OCI-LY1 (cell line): ENCODE results near the gene CCL8.

Experiments
- H2AFZ ChIP-seq: fragments of 200-600 bp; sonication (generic), shearing (Covaris generic); 2 replicates; pipeline ENCODE4 v1.6.0; 2014; ENCODE audit warnings: antibody characterized with exemption, mild to moderate bottlenecking, low read length
- H3F3A ChIP-seq: fragments of 200-600 bp; sonication (generic), shearing (Covaris generic); 2 replicates; pipeline ENCODE4 v1.6.0; 2014; ENCODE audit warnings: mild to moderate bottlenecking, antibody characterized with exemption, low read length, moderate library complexity; ENCODE audit not compliant: insufficient read depth
- H3K27ac ChIP-seq: fragments of 200-600 bp; sonication (generic); 2 replicates; pipeline ENCODE4 v1.5.1; 2014; ENCODE audit warnings: low read length, mixed run types, mild to moderate bottlenecking, low read depth; ENCODE audit not compliant: poor library complexity, severe bottlenecking
- H3K27me3 ChIP-seq: fragments of 200-600 bp; sonication (generic); 2 replicates; pipeline ENCODE4 v1.6.0; 2014; ENCODE audit warnings: antibody characterized with exemption, mild to moderate bottlenecking, low read length, moderate library complexity; ENCODE audit not compliant: insufficient read depth
- H3K36me3 ChIP-seq: fragments of 200-600 bp; sonication (generic); 2 replicates; pipeline ENCODE4 v1.6.1; 2014; ENCODE audit warnings: mild to moderate bottlenecking, antibody characterized with exemption, low read length, moderate library complexity, mixed read lengths; ENCODE audit not compliant: insufficient read depth
- H3K4me1 ChIP-seq: fragments of 200-600 bp; sonication (generic); 2 replicates; pipeline ENCODE4 v1.5.1; 2014; ENCODE audit warnings: mild to moderate bottlenecking, low read length, moderate library complexity; ENCODE audit not compliant: insufficient read depth, severe bottlenecking
- H3K4me2 ChIP-seq: fragments of 200-600 bp; sonication (generic), shearing (Covaris generic); 2 replicates; pipeline ENCODE4 v1.6.1; 2014; ENCODE audit warnings: low read length
- H3K4me3 ChIP-seq: fragments of 200-600 bp; sonication (generic); 2 replicates; pipeline ENCODE4 v1.5.1; 2014; ENCODE audit warnings: low read length, low read depth, mild to moderate bottlenecking, mixed read lengths; ENCODE audit not compliant: poor library complexity, severe bottlenecking
- H3K79me2 ChIP-seq: fragments of 200-600 bp; shearing (Covaris generic); 2 replicates; pipeline ENCODE4 v1.6.1; 2016; ENCODE audit warnings: mixed run types, low read length, mixed read lengths; ENCODE audit not compliant: insufficient read depth
- H3K9ac ChIP-seq: fragments of 200-600 bp; sonication (generic), shearing (Covaris generic); 2 replicates; pipeline ENCODE4 v1.6.1; 2014; ENCODE audit warnings: mild to moderate bottlenecking, low read length, mixed read lengths
- H3K9me2 ChIP-seq: fragments of 200-600 bp; sonication (generic), shearing (Covaris generic); 2 replicates; pipeline ENCODE4 v1.6.1; 2014; ENCODE audit warnings: low read depth, mild to moderate bottlenecking, low read length, mixed read lengths
- H3K9me3 ChIP-seq: fragments of 200-600 bp; shearing (Covaris generic); 2 replicates; pipeline ENCODE4 v1.6.1; 2014; ENCODE audit warnings: low read length, mixed read lengths
- H4K20me1 ChIP-seq: fragments of 200-600 bp; sonication (generic), shearing (Covaris generic); 2 replicates; pipeline ENCODE4 v1.6.0; 2016; ENCODE audit warnings: mild to moderate bottlenecking, low read length; ENCODE audit not compliant: insufficient read depth
- EZH2 ChIP-seq: fragments of 200-600 bp; sonication (generic), shearing (Covaris generic); IDR thresholded peaks from 2 replicates; pipeline ENCODE4 v1.8.0; 2017; ENCODE audit warnings: borderline replicate concordance, mixed run types, mild to moderate bottlenecking, antibody characterized with exemption, low read length, moderate library complexity, mixed read lengths
- TF ChIP-seq, protein P1 (sequence below): fragments of 200-600 bp; sonication (generic), shearing (Covaris generic); IDR thresholded peaks from 2 replicates; pipeline ENCODE4 v1.5.1; 2017; ENCODE audit warnings: mild to moderate bottlenecking, antibody characterized with exemption, low read length, moderate library complexity, mixed read lengths

Gene CCL8

DNA sequence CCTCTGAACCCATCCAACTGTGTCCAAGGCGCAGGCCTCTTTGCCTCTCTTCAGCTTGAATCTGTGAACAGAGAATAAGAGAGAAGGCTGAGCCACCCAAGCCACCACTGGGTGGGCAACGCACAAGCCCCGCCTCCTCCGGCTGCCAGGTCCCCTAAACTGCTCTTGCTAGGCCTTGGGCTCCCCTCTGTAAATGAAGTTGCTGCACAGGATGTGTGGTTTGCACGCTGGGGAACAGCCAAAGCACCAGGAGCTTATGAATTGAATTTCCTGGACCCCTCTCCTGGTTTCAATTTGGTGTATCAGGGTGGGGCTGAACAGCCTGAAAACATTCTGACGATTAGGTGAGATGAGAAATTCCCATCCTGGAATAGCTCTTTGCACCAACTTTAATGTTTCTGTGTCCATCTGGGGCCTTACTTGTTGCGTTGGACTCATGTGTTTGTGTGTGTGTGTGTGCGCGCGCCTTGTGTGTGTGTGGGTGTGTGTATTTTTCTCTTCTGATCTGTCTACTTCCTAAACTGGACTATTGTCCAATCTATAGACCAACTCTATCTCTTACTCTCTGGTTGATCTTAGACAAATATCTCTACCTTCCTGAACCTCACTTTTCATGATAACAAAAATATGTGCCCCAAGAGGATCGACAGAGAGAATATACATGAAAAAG is 41.5 kb downstream of the CCL8 start:
- Histone ChIP-seq H3K79me2 (no peaks in the 10 kb centered on the region), H3K27me3 (no peaks in the 10 kb centered on the region), H3F3A (no peaks in the 10 kb centered on the region), H3K27ac (no peak overlapping the region), H3K9me3 (no peaks in the 10 kb centered on the region), H4K20me1 (no peaks in the 10 kb centered on the region), H3K4me2 (no peak overlapping the region), H2AFZ (no peak overlapping the region), H3K4me1 (no peaks in the 10 kb centered on the region), H3K36me3 (no peaks in the 10 kb centered on the region), H3K9me2 (no peaks in the 10 kb centered on the region), H3K9ac (no peak overlapping the region), H3K4me3 (no peak overlapping the region)
- TF ChIP-seq, protein P1, sequence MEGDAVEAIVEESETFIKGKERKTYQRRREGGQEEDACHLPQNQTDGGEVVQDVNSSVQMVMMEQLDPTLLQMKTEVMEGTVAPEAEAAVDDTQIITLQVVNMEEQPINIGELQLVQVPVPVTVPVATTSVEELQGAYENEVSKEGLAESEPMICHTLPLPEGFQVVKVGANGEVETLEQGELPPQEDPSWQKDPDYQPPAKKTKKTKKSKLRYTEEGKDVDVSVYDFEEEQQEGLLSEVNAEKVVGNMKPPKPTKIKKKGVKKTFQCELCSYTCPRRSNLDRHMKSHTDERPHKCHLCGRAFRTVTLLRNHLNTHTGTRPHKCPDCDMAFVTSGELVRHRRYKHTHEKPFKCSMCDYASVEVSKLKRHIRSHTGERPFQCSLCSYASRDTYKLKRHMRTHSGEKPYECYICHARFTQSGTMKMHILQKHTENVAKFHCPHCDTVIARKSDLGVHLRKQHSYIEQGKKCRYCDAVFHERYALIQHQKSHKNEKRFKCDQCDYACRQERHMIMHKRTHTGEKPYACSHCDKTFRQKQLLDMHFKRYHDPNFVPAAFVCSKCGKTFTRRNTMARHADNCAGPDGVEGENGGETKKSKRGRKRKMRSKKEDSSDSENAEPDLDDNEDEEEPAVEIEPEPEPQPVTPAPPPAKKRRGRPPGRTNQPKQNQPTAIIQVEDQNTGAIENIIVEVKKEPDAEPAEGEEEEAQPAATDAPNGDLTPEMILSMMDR, result no peak
- no peak for TF ChIP-seq EZH2

DNA sequence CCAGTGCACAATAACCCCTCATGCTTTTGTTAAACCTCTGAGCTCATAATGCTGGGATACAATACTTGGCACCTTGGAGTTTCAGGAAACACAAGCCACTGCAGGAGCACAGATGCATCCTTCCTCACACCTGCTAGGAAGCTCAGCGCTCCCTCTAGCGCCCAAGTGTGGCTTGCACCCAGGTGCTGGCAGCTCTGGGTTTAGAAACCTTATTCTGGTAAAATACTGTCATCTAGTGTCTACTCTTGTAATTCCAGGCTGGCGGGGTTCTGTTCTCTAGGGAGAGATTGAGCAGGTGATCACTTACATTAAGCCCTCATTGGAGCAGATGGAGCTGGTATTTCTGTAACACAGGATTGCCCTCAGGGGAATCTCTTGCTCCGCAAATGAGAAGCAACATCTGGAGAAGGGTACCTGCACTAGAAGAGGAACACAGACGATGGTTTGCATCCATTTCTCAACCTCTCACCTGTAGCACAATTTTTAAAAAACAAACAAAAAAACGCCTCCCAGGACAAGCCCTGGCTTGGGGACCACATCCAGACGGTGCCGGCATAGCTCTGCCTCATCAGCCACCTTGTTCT is 42.3 kb downstream of the CCL8 start:
- H3F3A ChIP-seq, result no peaks in the 10 kb centered on the region
- no peak overlapping the region for H3K4me3 ChIP-seq
- H2AFZ ChIP-seq, result no peak overlapping the region
- H4K20me1 ChIP-seq, result no peaks in the 10 kb centered on the region
- H3K4me1 ChIP-seq, result no peaks in the 10 kb centered on the region
- H3K27me3 ChIP-seq, result no peaks in the 10 kb centered on the region
- H3K9me2 ChIP-seq, result no peaks in the 10 kb centered on the region
- no peaks in the 10 kb centered on the region for H3K79me2 ChIP-seq
- H3K9me3 ChIP-seq, result no peaks in the 10 kb centered on the region
- TF ChIP-seq EZH2, result no peak
- TF ChIP-seq, protein P1, result peak; percentile 99
- no peaks in the 10 kb centered on the region for H3K36me3 ChIP-seq
- H3K27ac ChIP-seq, result no peak overlapping the region
- H3K4me2 ChIP-seq, result no peak overlapping the region
- no peak overlapping the region for H3K9ac ChIP-seq

DNA sequence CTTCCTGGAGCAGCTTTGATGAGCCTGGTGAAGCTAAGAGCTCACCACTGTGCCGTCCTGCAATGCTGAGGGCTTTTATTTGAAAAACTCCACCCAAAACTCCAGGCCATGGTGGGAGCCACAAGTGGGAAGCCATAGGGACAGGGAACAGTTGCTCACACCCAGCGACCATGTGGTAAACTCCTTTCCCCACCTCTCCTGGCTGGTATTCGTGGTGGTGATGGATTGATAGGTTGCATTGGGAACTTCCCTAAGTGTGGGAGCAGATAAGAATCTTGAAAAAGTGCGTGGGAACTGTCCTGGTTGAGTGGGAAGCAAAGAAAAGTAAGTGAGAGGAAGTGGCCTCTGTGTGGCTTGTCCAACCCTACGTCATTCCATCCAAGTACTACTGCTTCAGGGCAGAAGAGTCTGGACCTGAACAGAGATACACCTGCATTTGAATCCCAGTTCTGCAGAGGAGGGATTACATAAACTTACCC is 44.0 kb downstream of the CCL8 start, which contains the start of gene CCL1:
Gene CCL1, minus strand, starts transcription at position 51 of the 479 bp plus-strand sequence. CDS start 72 bp downstream, outside the sequence.
- Histone ChIP-seq H4K20me1 (no peaks in the 10 kb centered on the region), H3K9me2 (no peaks in the 10 kb centered on the region), H3K79me2 (no peaks in the 10 kb centered on the region), H3K4me2 (no peak within 1 kb of the TSS), H3K4me3 (no peak within 1 kb of the TSS), H3K9ac (no peak within 1 kb of the TSS), H3K4me1 (no peaks in the 10 kb centered on the region), H3F3A (no peaks in the 10 kb centered on the region), H3K27ac (no peak within 1 kb of the TSS), H2AFZ (no peak within 1 kb of the TSS), H3K27me3 (no peaks in the 10 kb centered on the region), H3K9me3 (no peaks in the 10 kb centered on the region), H3K36me3 (no peaks in the 10 kb centered on the region)
- no peak for TF ChIP-seq EZH2
- TF ChIP-seq, protein P1, result no peak
